ENCODE data around the gene CYP4F11. TPM values are rescaled to one million over a fixed set of nuclear protein-coding genes. Genes with fewer than 3 reads are reported as not detected.
"Not testable (repeated sequence)": the region's sequence is repeated elsewhere in the genome, so short reads cannot be mapped to it uniquely, and the experiment has no call there.

The CYP4F11 gene
- total RNA-seq, 1 donor from 2014 or later: 0.30 TPM

DNA sequence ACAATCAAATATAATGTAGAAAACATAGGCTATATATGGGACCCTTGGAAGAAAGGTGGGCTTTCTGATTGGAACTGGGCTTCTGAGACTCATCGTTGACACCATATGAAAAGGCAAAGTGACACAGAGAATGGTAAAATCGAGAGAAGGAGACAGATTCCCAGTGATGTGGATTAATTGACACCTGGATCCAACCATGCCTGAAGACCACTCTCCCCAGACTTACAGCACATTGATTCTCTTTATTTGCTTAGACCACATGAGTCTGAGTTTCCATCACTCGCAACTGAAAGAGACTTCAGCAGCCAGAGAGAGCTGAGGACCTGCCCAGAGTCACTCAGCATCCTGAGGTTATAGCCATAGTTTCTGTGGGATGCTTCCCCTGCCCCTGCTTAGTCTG lies 6.0 kb downstream of the CYP4F11 start:
- no peak for DNase-seq (ENCODE audit: missing footprints)
- intact Hi-C loops (cut with DNase I): no loop called here
- ATAC-seq: no peak

- intact Hi-C loops (cut with DNase I): no loop called here
These were observed 7.8 kb downstream of the CYP4F11 start for GRCh38 chr19:15926484-15926883.

DNA sequence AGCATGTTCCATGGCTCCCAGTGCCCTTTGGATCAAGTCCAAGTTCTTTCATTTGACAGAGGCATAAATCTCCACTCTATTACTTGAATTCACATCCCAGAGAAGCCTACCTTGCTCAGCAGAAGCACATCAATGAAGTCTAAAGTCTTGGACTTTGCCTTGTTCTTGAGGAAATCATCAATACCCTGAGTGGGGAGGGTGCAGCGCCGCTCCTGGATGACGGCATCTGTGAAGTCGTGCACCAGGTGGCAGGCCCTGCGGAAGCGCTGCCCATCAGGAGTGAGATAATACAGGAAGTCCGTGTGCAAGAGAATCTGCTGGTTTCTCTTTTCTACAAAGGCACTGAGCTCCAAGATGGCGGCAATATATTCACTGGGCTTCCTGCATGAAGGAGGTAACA lies 10.6 kb downstream of the CYP4F11 start:
- no peak for ATAC-seq
- intact Hi-C loops (cut with DNase I): no loop called here
- DNase-seq (ENCODE audit: missing footprints): no peak

More at GRCh38 chr19:15926484-15926883, 7.8 kb downstream of the CYP4F11 start:
- no peak for DNase-seq (ENCODE audit: missing footprints)
- ATAC-seq: no peak

DNA sequence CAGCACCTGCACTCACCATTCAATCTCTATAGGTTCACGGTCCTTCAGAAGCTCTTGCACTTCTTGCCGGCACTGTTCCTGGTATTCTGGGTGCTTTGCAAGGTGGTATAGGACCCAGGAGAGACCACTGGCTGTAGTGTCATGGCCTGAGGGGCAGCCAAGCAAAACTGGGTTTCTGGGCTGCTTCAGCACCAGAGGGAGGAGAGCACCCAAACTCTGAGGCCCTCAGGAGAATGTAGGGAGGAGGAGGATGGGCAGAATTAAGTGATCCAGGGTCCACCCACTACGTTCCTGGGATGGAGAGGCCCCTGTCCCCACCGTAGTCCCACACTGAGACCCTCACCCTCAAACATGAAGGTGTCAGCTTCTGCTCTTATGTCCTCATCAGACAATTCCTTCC lies 12.3 kb downstream of the CYP4F11 start:
- intact Hi-C loops (cut with DNase I): no loop called here
- DNase-seq (ENCODE audit: missing footprints) (no peak), ATAC-seq (no peak)

DNA sequence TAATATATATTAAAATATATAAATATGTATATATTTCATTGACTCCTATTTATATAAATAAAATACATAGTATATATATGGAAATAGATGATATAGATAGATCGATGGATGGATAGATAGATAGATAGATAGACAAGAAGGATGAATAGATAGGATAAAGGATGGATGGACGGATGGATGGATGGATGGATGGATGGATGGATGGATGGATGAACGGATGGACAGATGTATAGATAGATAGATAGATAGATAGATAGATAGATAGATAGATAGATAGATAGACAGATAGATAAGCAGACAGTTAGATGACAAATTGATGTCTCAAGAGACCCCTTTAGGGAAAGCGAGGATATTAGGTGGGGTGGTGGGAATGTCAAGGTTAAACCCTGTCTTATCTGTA lies 15.1 kb downstream of the CYP4F11 start:
- no peak for ATAC-seq
- DNase-seq (ENCODE audit: missing footprints): no peak
- intact Hi-C loops (cut with DNase I): no loop called here

GRCh38 chr19:15915109-15915508 lies 19.2 kb downstream of the CYP4F11 start:
- ATAC-seq (no peak), DNase-seq (ENCODE audit: missing footprints) (no peak)
- intact Hi-C loops (cut with DNase I): no loop called here

GRCh38 chr19:15913830-15914229 lies 20.5 kb downstream of the CYP4F11 start:
- no peak for ATAC-seq

DNA sequence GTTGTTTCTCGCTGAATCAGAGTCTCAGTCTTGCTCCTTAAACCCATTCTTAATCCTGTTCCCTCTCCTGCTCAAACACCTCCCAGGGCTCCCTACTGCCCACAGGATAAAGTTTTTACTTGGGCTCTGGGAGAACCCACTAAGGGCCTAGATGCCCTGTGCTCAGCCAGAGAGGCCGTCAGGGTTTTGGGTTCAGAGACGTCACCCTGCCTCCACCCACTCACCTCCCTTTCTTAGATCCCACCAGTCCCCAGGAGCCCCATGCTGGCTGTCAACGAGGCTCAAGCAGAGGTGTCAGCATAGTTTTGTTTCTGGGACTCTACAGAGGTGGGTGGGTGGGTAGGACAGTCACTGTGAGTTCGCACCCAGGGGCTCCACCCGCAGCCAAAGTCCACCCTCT lies 20.9 kb downstream of the CYP4F11 start:
- ATAC-seq (no peak), DNase-seq (ENCODE audit: missing footprints) (no peak)
- intact Hi-C loops (cut with DNase I): no loop called here

More at GRCh38 chr19:15913830-15914229, 20.5 kb downstream of the CYP4F11 start:
- intact Hi-C loops (cut with DNase I): no loop called here
- no peak for DNase-seq (ENCODE audit: missing footprints)

- no peak for DNase-seq (ENCODE audit: missing footprints)
- intact Hi-C loops (cut with DNase I): no loop called here
- no peak for ATAC-seq
These were observed 22.6 kb downstream of the CYP4F11 start for GRCh38 chr19:15911599-15912235.

GRCh38 chr19:15905026-15905425 lies 29.3 kb downstream of the CYP4F11 start:
- intact Hi-C loops (cut with DNase I): no loop called here
- DNase-seq (ENCODE audit: missing footprints) (no peak), ATAC-seq (no peak)

GRCh38 chr19:15902898-15903297 lies 31.4 kb downstream of the CYP4F11 start:
- intact Hi-C loops (cut with DNase I): not testable (repeated sequence)

DNA sequence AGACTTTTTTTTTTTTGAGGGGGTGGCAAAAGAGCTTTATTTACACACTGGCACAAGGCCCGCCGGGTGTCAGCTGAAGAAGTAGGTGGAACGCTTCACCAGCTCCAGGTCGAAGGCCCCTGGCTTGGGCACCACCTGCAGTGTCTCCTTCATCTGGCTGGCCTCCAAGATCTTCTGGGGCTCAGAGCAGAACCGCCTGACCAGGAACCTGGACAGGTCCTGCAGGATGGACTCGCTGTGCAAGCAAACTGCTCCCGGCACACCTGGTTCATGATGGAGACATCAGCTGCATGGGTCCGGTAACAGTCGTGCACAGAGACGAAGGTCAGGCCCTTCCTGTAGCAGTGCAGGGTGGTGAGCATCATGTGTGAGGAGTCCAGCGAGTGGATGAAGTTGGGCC lies 32.1 kb downstream of the CYP4F11 start:
- intact Hi-C loops (cut with DNase I): no loop called here
- DNase-seq (ENCODE audit: missing footprints) (no peak), ATAC-seq (no peak)

More at GRCh38 chr19:15902898-15903297, 31.4 kb downstream of the CYP4F11 start:
- not testable (repeated sequence) for DNase-seq (ENCODE audit: missing footprints); ATAC-seq

GRCh38 chr19:15900504-15900903 lies 33.8 kb downstream of the CYP4F11 start:
- DNase-seq (ENCODE audit: missing footprints) (no peak), ATAC-seq (no peak)
- intact Hi-C loops (cut with DNase I): no loop called here

DNA sequence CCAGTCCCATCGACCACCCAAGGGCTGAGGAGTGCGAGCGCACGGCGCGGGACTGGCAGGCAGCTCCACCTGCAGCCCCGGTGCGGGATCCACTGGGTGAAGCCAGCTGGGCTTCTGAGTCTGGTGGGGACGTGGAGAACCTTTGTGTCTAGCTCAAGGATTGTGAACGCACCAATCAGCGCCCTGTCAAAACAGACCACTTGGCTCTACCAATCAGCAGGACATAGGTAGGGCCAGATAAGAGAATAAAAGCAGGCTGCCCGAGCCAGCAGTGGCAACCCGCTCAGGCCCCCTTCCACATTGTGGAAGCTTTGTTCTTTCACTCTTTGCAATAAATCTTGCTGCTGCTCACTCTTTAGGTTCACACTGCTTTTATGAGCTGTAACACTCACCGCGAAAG lies 34.3 kb downstream of the CYP4F11 start:
- intact Hi-C loops (cut with DNase I); ATAC-seq: not testable (repeated sequence)

DNA sequence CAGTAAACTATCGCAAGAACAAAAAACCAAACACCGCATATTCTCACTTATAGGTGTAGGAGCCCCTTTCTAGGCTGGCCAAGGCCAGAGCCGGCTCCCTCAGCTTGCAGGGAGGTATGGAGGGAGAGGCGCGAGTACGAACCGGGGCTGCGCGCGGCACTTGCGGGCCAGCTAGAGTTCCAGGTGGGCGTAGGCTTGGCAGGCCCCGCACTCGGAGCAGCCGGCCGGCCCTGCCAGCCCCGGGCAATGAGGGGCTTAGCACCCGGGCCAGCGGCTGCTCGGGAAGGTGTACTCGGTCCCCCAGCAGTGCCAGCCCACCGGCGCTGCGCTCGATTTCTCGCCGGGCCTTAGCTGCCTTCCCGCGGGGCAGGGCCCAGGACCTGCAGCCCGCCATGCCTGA lies 34.8 kb downstream of the CYP4F11 start:
- intact Hi-C loops (cut with DNase I); DNase-seq (ENCODE audit: missing footprints); ATAC-seq: not testable (repeated sequence)

More for the DNA sequence above, 34.3 kb downstream of the CYP4F11 start:
- DNase-seq (ENCODE audit: missing footprints): not testable (repeated sequence)

- intact Hi-C loops (cut with DNase I): no loop called here
- ATAC-seq: no peak
- no peak for DNase-seq (ENCODE audit: missing footprints)
These were observed 36.5 kb downstream of the CYP4F11 start, which contains the start of gene CYP4F2 for GRCh38 chr19:15897738-15898276. Gene CYP4F2 (minus strand): TSS chr19:15898074. CDS start chr19:15897611, 463 bp downstream.

GRCh38 chr19:15897026-15897737 lies 37.1 kb downstream of the CYP4F11 start:
- no peak for DNase-seq (ENCODE audit: missing footprints)
- intact Hi-C loops (cut with DNase I): no loop called here
- ATAC-seq: no peak

- ATAC-seq (no peak), DNase-seq (ENCODE audit: missing footprints) (no peak)
- intact Hi-C loops (cut with DNase I): no loop called here
These were observed 38.4 kb downstream of the CYP4F11 start for GRCh38 chr19:15895876-15896430.

DNA sequence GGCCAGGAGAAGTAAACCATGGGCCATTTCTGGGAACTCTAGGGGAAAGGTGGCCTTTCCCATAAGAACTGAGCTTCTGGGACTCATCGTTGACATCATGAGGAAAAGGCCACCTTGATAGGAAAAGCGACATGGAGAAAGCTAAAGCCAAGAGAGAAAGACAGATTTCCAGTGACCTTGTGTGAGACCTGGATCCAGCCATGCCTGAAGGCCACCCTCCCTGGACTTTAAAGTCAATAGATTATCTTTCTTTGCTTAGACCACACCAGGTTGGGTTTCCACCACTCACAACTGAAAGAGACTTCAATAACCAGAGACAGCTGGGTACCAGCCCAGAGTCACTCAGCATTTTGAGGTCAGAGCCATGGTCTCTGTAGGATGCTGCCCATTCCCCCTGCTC lies 40.0 kb downstream of the CYP4F11 start:
- ATAC-seq: no peak
- DNase-seq (ENCODE audit: missing footprints): no peak
- intact Hi-C loops (cut with DNase I): no loop called here

- DNase-seq (ENCODE audit: missing footprints) (no peak), ATAC-seq (no peak)
- intact Hi-C loops (cut with DNase I): no loop called here
These were observed 40.9 kb downstream of the CYP4F11 start for GRCh38 chr19:15893477-15893876.
